Occipital lobe (tissue), 2 donors: ENCODE data around the gene RCVRN. TPM values are rescaled to one million over a fixed set of nuclear protein-coding genes. Genes with fewer than 3 reads are reported as not detected.

Experiments used
- DNase-seq: peaks from one replicate; lab custom pipeline; 2025; lab: John Stamatoyannopoulos, UW
- total RNA-seq: library from RNA; depleted of rRNA; stranded (reverse); fragments of >200 nt; gene quantifications from one replicate; pipeline ENCODE4 v1.2.3, GENCODE V29; 2014

The RCVRN gene
- total RNA-seq, 1 donor from 2014 or later = 0.16 TPM

GRCh38 chr17:9855036-9855435 is 50.0 kb downstream of the RCVRN start:
- no peak for DNase-seq

GRCh38 chr17:9854255-9854654 is 50.8 kb downstream of the RCVRN start:
- no peak for DNase-seq

- DNase-seq = no peak
Observed at GRCh38 chr17:9850151-9850550, 54.9 kb downstream of the RCVRN start.

Other genes starting within 250 kb of the RCVRN start
- gene DHRS7C, start 113.7 kb downstream of the RCVRN start, total RNA-seq = not detected
- not detected for gene GSG1L2, start 83.2 kb downstream of the RCVRN start, total RNA-seq
- gene GLP2R, start 79.3 kb downstream of the RCVRN start, total RNA-seq = not detected